WTC11 (cell line): ENCODE measurements around the gene PREPL. TPM values are rescaled to one million over a fixed set of nuclear protein-coding genes. Genes with fewer than 3 reads are reported as not detected.

Experiments
- ATAC-seq: fragments of 200-7000 bp; cut with Tn5 transposase; 2 replicates; pipeline ENCODE4 v1.10.0; 2021; ENCODE audit warnings: mild to moderate bottlenecking, moderate library complexity
- CTCF ChIA-PET: fragments of 300-600 bp; sonication (Branson Sonifier 250); formaldehyde crosslinking; loops from one replicate; lab custom pipeline; 2021; ENCODE audit warnings: antibody characterized with exemption; lab: Charles Lee
- POLR2A ChIA-PET: fragments of 350-600 bp; sonication (Branson Sonifier 250); formaldehyde crosslinking; loops from one replicate; lab custom pipeline; 2021; ENCODE audit warnings: antibody characterized with exemption; lab: Charles Lee
- DNase-seq: peaks from one replicate; pipeline ENCODE4 v3.0.0; 2021; ENCODE audit warnings: low spot score
- H3K27ac Mint-ChIP-seq: 2 replicates; pipeline ENCODE4 v1.8.0; 2021; ENCODE audit warnings: mixed read lengths
- H3K27me3 Mint-ChIP-seq: 2 replicates; pipeline ENCODE4 v1.8.0; 2021; ENCODE audit warnings: low read depth, mild to moderate bottlenecking, moderate library complexity, mixed read lengths
- H3K36me3 Mint-ChIP-seq: 2 replicates; pipeline ENCODE4 v1.8.0; 2021; ENCODE audit warnings: mixed read lengths
- H3K4me1 Mint-ChIP-seq: 2 replicates; pipeline ENCODE4 v1.8.0; 2022; ENCODE audit warnings: mixed read lengths
- H3K4me3 Mint-ChIP-seq: 2 replicates; pipeline ENCODE4 v1.8.0; 2021; ENCODE audit warnings: mild to moderate bottlenecking, moderate library complexity, mixed read lengths
- H3K9me3 Mint-ChIP-seq: 2 replicates; pipeline ENCODE4 v1.8.0; 2021; ENCODE audit warnings: mixed read lengths
- AFF4 ChIP-seq: sonication (generic); formaldehyde crosslinking; IDR thresholded peaks from 2 replicates; pipeline ENCODE4 v1.8.1; 2023; ENCODE audit warnings: mild to moderate bottlenecking, missing genetic modification reagents, borderline replicate concordance
- ARID4B ChIP-seq: sonication (generic); formaldehyde crosslinking; IDR thresholded peaks from 2 replicates; pipeline ENCODE4 v1.8.0; 2023; ENCODE audit warnings: missing genetic modification reagents, mild to moderate bottlenecking, borderline replicate concordance
- ATF1 ChIP-seq: sonication (generic); formaldehyde crosslinking; IDR thresholded peaks from 2 replicates; pipeline ENCODE4 v1.8.1; 2023; ENCODE audit warnings: mild to moderate bottlenecking, moderate library complexity, missing genetic modification reagents
- ATF2 ChIP-seq: sonication (generic); formaldehyde crosslinking; IDR thresholded peaks from 2 replicates; pipeline ENCODE4 v1.8.1; 2022; ENCODE audit warnings: low read depth, missing genetic modification reagents, borderline replicate concordance
- CTCF ChIP-seq: fragments of 200-600 bp; IDR thresholded peaks from 2 replicates; pipeline ENCODE4 v1.8.0; 2022; ENCODE audit warnings: antibody characterized with exemption
- EMX1 ChIP-seq: fragments of 250-450 bp; sonication (Bioruptor Pico); IDR thresholded peaks from 2 replicates; pipeline ENCODE4 v1.8.0; 2021; ENCODE audit warnings: mild to moderate bottlenecking
- ETV6 ChIP-seq: sonication (generic); formaldehyde crosslinking; IDR thresholded peaks from 2 replicates; pipeline ENCODE4 v1.8.1; 2022; ENCODE audit warnings: mild to moderate bottlenecking, missing genetic modification reagents
- JAZF1 ChIP-seq: fragments of 250-450 bp; sonication (Bioruptor Pico); IDR thresholded peaks from 2 replicates; pipeline ENCODE4 v1.9.0; 2021; ENCODE audit warnings: moderate library complexity, mild to moderate bottlenecking, inconsistent platforms
- NFE2L1 ChIP-seq: sonication (generic); formaldehyde crosslinking; IDR thresholded peaks from 2 replicates; pipeline ENCODE4 v1.8.1; 2023; ENCODE audit warnings: missing genetic modification reagents
- STAT6 ChIP-seq: sonication (generic); formaldehyde crosslinking; conservative IDR thresholded peaks from 2 replicates; pipeline ENCODE4 v1.8.1; 2023; ENCODE audit warnings: mild to moderate bottlenecking, low read depth, missing genetic modification reagents, moderate library complexity
- TCF7 ChIP-seq: sonication (generic); formaldehyde crosslinking; IDR thresholded peaks from 2 replicates; pipeline ENCODE4 v1.8.0; 2022; ENCODE audit warnings: mild to moderate bottlenecking, low read depth, missing genetic modification reagents, moderate library complexity
- ZBTB21 ChIP-seq: sonication (generic); formaldehyde crosslinking; IDR thresholded peaks from 2 replicates; pipeline ENCODE4 v1.8.1; 2023; ENCODE audit warnings: mild to moderate bottlenecking, missing genetic modification reagents, borderline replicate concordance
- ZNF423 ChIP-seq: fragments of 250-450 bp; sonication (Bioruptor Pico); IDR thresholded peaks from 2 replicates; pipeline ENCODE4 v2.1.2; 2022; ENCODE audit warnings: mild to moderate bottlenecking, moderate library complexity
- total RNA-seq: library from RNA; stranded (reverse); gene quantifications from 3 replicates; pipeline ENCODE4 v1.2.3, GENCODE V29; 2021

Gene PREPL
- total RNA-seq, 1 experiment from 2014 or later = 29.3 TPM

GRCh38 chr2:44296653-44297052 lies 64.6 kb downstream of the PREPL start:
- ATAC-seq = no peak
- Mint-ChIP-seq H3K4me1 (peaks cover 18% of the 10 kb centered on the region), H3K27me3 (no peaks in the 10 kb centered on the region), H3K9me3 (no peaks in the 10 kb centered on the region), H3K4me3 (no peak overlapping the region), H3K36me3 (no peaks in the 10 kb centered on the region), H3K27ac (no peak overlapping the region)
- CTCF ChIA-PET = interaction anchor here (0.6 to 2.7 kb wide), 11 partner anchors 10 to 657 kb away, joined by 3 to 21 read pairs (median 4); no protein-coding TSS in a partner anchor
- POLR2A ChIA-PET = no interaction called here
- no peak for TF ChIP-seq ETV6 (CRISPR knock-in tag)
- no peak for TF ChIP-seq STAT6
- no peak for TF ChIP-seq TCF7 (CRISPR knock-in tag)
- no peak for DNase-seq

- no peaks in the 10 kb centered on the region for H3K27me3 Mint-ChIP-seq
Observed at GRCh38 chr2:44295633-44296359, 65.5 kb downstream of the PREPL start.

GRCh38 chr2:44295113-44295512 lies 66.2 kb downstream of the PREPL start:
- CTCF ChIA-PET = interaction anchor here (0.9 to 2.7 kb wide), 15 partner anchors 8 to 642 kb away, joined by 3 to 21 read pairs (median 5); no protein-coding TSS in a partner anchor
- H3K4me1 Mint-ChIP-seq = peaks cover 29% of the 10 kb centered on the region
- ATAC-seq (no peak), DNase-seq (no peak)
- no peaks in the 10 kb centered on the region for H3K27me3 Mint-ChIP-seq
- H3K9me3 Mint-ChIP-seq = no peaks in the 10 kb centered on the region
- no peaks in the 10 kb centered on the region for H3K36me3 Mint-ChIP-seq
- POLR2A ChIA-PET = no interaction called here
- no peak overlapping the region for H3K4me3 Mint-ChIP-seq
- no peak overlapping the region for H3K27ac Mint-ChIP-seq
- TF ChIP-seq ATF1 (no peak), JAZF1 (CRISPR knock-in tag) (no peak), ZNF423 (CRISPR knock-in tag) (no peak), ZBTB21 (CRISPR knock-in tag) (no peak), ARID4B (CRISPR knock-in tag) (no peak), ATF2 (CRISPR knock-in tag) (no peak), AFF4 (no peak), EMX1 (CRISPR knock-in tag) (no peak), NFE2L1 (CRISPR knock-in tag) (no peak)

More at GRCh38 chr2:44295633-44296359, 65.5 kb downstream of the PREPL start:
- H3K4me1 Mint-ChIP-seq = peaks cover 25% of the 10 kb centered on the region
- POLR2A ChIA-PET = no interaction called here
- DNase-seq (peak; percentile 49), ATAC-seq (peak; percentile 80)
- no peaks in the 10 kb centered on the region for H3K9me3 Mint-ChIP-seq
- no peaks in the 10 kb centered on the region for H3K36me3 Mint-ChIP-seq
- CTCF ChIA-PET = interaction anchor here (0.6 to 2.7 kb wide), 25 partner anchors 9 to 641 kb away, joined by 3 to 21 read pairs (median 3); no protein-coding TSS in a partner anchor
- no peak overlapping the region for H3K27ac Mint-ChIP-seq
- TF ChIP-seq ZBTB21 (CRISPR knock-in tag) (no peak), CTCF (peak; percentile 19; the same call in 1 of the 2 replicates)
- no peak overlapping the region for H3K4me3 Mint-ChIP-seq
